K562 (cell line): Measurements from ENCODE around the gene MED15. TPM values are rescaled to one million over a fixed set of nuclear protein-coding genes. Genes with fewer than 3 reads are reported as not detected.

ENCODE experiments used
- ATAC-seq: fragments of 200-7000 bp; cut with Tn5 transposase; 3 replicates; pipeline ENCODE4 v1.9.1; 2020; ENCODE audit warnings: moderate library complexity
- BruUV-seq: library from RNA; stranded (reverse); fragments of 400-500 nt; replicated peaks from 2 replicates; lab custom pipeline; 2021; lab: Mats Ljungman, UMichigan
- CTCF ChIA-PET: fragments of 300-600 bp; formaldehyde crosslinking; extraction: SDS; loops from one replicate; lab custom pipeline; 2021; ENCODE audit warnings: low intra/inter-chr PET ratio; lab: Yijun Ruan, JAX
- POLR2A ChIA-PET: fragments of 300-600, 350-650 bp; sonication (Branson Sonifier 250); formaldehyde crosslinking; extraction: SDS; loops from one replicate; lab custom pipeline; 2021; ENCODE audit warnings: antibody characterized with exemption, inconsistent platforms; lab: Yijun Ruan, JAX
- DNase-seq, 4 experiments: peaks; one replicate each; pipeline versions ENCODE4 v3.0.0 to v3.0.0-alpha.2; 2011 to 2018; ENCODE audit warnings: low spot score in 3 of 4, mixed read lengths in 3 of 4; ENCODE audit errors: extremely low read depth in 1 of 4
- FAIRE-seq: peaks from 2 replicates; lab custom pipeline; 2011; peaks lifted over from hg19 to GRCh38; lab: Jason Lieb, UNC
- H2AFZ ChIP-seq: 2 replicates; pipeline ENCODE4 v1.6.0; 2011; ENCODE audit warnings: low read depth, low read length, control low read depth, inconsistent platforms
- H3K27ac ChIP-seq: fragments of 200-600 bp; 3 replicates; pipeline ENCODE4 v1.8.0; 2011; ENCODE audit warnings: low read depth, mild to moderate bottlenecking, control low read depth, inconsistent platforms, low read length, moderate library complexity, mixed read lengths; ENCODE audit errors: extremely low read depth
- H3K27me3 ChIP-seq, 2 experiments: fragments of 300-600 bp in 1 of 2; 2 replicates in 1 of 2; 3 replicates in 1 of 2; pipeline versions ENCODE4 v1.6.0 to v1.8.0; 2011; ENCODE audit warnings: inconsistent platforms in 2 of 2, low read length in 2 of 2, mild to moderate bottlenecking in 1 of 2, mixed read lengths in 1 of 2, moderate library complexity in 1 of 2; ENCODE audit not compliant: control insufficient read depth in 2 of 2, insufficient read depth in 2 of 2
- H3K36me3 ChIP-seq: fragments of 300-600 bp; 3 replicates; pipeline ENCODE4 v1.8.0; 2011; ENCODE audit warnings: mild to moderate bottlenecking, low read length, inconsistent platforms; ENCODE audit not compliant: control insufficient read depth, insufficient read depth
- H3K4me1 ChIP-seq, 2 experiments: fragments of 200-600 bp in 1 of 2; replicated peaks in 1 of 2; 2 replicates in 1 of 2; 3 replicates in 1 of 2; pipeline versions ENCODE4 v1.5.1 to v1.8.0; 2011; ENCODE audit warnings: inconsistent platforms in 2 of 2, low read length in 2 of 2, mild to moderate bottlenecking in 1 of 2, mixed read lengths in 1 of 2, moderate library complexity in 1 of 2; ENCODE audit not compliant: control insufficient read depth in 2 of 2, insufficient read depth in 2 of 2
- H3K4me2 ChIP-seq: 2 replicates; pipeline ENCODE4 v1.6.1; 2011; ENCODE audit warnings: low read length, control low read depth, inconsistent platforms, mixed read lengths; ENCODE audit not compliant: insufficient read depth
- H3K4me3 ChIP-seq: fragments of 200-600 bp; sonication (generic), shearing (Covaris generic); 2 replicates; pipeline ENCODE4 v1.5.1; 2016; ENCODE audit warnings: control low read depth, inconsistent platforms
- H3K79me2 ChIP-seq: fragments of 200-600 bp; 3 replicates; pipeline ENCODE4 v1.8.0; 2011; ENCODE audit warnings: low read length, inconsistent platforms; ENCODE audit not compliant: control insufficient read depth, insufficient read depth
- H3K9ac ChIP-seq, 2 experiments: 2 replicates each; pipeline versions ENCODE4 v1.6.0 to v1.6.1; 2011; ENCODE audit warnings: low read depth in 2 of 2, low read length in 2 of 2, control low read depth in 1 of 2, inconsistent platforms in 1 of 2, mild to moderate bottlenecking in 1 of 2, mixed read lengths in 1 of 2; ENCODE audit not compliant: insufficient read depth in 1 of 2
- H3K9me1 ChIP-seq: one replicate; pipeline ENCODE4 v1.6.0; 2011; ENCODE audit warnings: inconsistent platforms, mild to moderate bottlenecking, low read length, moderate library complexity; ENCODE audit not compliant: control insufficient read depth, insufficient read depth
- H3K9me3 ChIP-seq: replicated peaks from 2 replicates; pipeline ENCODE4 v1.5.1; 2011; ENCODE audit warnings: low read depth, low read length, inconsistent platforms; ENCODE audit not compliant: control insufficient read depth, insufficient read depth
- H4K20me1 ChIP-seq: replicated peaks from 2 replicates; pipeline ENCODE4 v1.6.1; 2011; ENCODE audit warnings: low read length, inconsistent platforms, mixed read lengths; ENCODE audit not compliant: control insufficient read depth, insufficient read depth
- ARID4B ChIP-seq: sonication (generic); formaldehyde crosslinking; IDR thresholded peaks from 2 replicates; pipeline ENCODE4 v1.8.0; 2022; ENCODE audit warnings: mild to moderate bottlenecking, missing genetic modification reagents
- ATF1 ChIP-seq, 2 experiments: fragments of 450-650 bp in 1 of 2; IDR thresholded peaks; 2 replicates each; pipeline ENCODE4 v1.6.1; 2016; ENCODE audit warnings: missing compliant biosample characterization in 1 of 2, missing genetic modification characterization in 1 of 2
- ATF2 ChIP-seq: sonication (generic); formaldehyde crosslinking; IDR thresholded peaks from 2 replicates; pipeline ENCODE4 v1.8.1; 2022; ENCODE audit warnings: missing genetic modification reagents
- COPS2 ChIP-seq: fragments of 450-650 bp; conservative IDR thresholded peaks from 2 replicates; pipeline ENCODE4 v1.6.1; 2016; ENCODE audit warnings: mild to moderate bottlenecking, moderate library complexity
- FOXA3 ChIP-seq, 2 experiments: fragments of 450-650 bp in 1 of 2; sonication (generic) in 1 of 2; formaldehyde crosslinking; IDR thresholded peaks in 1 of 2; conservative IDR thresholded peaks in 1 of 2; 2 replicates each; pipeline versions ENCODE4 v1.4.0 to v1.8.0; 2020 to 2022; ENCODE audit warnings: mild to moderate bottlenecking in 2 of 2, missing genetic modification reagents in 1 of 2
- NR3C1 ChIP-seq: sonication (generic); formaldehyde crosslinking; IDR thresholded peaks from 2 replicates; pipeline ENCODE4 v1.8.1; 2022; ENCODE audit warnings: missing genetic modification reagents
- POLR2B ChIP-seq: fragments of 450-650 bp; IDR thresholded peaks from 2 replicates; pipeline ENCODE4 v1.6.1; 2018; ENCODE audit warnings: low read depth; ENCODE audit not compliant: partially characterized antibody
- POLR2G ChIP-seq: fragments of 200-400 bp; formaldehyde crosslinking; IDR thresholded peaks from 2 replicates; pipeline ENCODE4 v1.6.1; 2017; ENCODE audit warnings: low read depth, mild to moderate bottlenecking, antibody characterized with exemption, low read length, moderate library complexity
- RAD51 ChIP-seq: fragments of 450-650 bp; IDR thresholded peaks from 2 replicates; pipeline ENCODE4 v1.7.1; 2016; ENCODE audit warnings: low read depth, mild to moderate bottlenecking, borderline replicate concordance
- RBM15 ChIP-seq: fragments of 200-400 bp; formaldehyde crosslinking; IDR thresholded peaks from 2 replicates; pipeline ENCODE4 v1.6.1; 2018; ENCODE audit warnings: mild to moderate bottlenecking, low read length, moderate library complexity; ENCODE audit not compliant: insufficient read depth
- SUPT5H ChIP-seq: fragments of 450-650 bp; IDR thresholded peaks from 2 replicates; pipeline ENCODE4 v1.6.1; 2016
- YY1 ChIP-seq, 3 experiments: IDR thresholded peaks; 2 replicates each; pipeline ENCODE4 v1.6.1; 2011; ENCODE audit warnings: low read length in 2 of 3, mild to moderate bottlenecking in 2 of 3, moderate library complexity in 2 of 3, borderline replicate concordance in 1 of 3, control low read depth in 1 of 3, low read depth in 1 of 3; ENCODE audit not compliant: insufficient read depth in 3 of 3, insufficient replicate concordance in 2 of 3, control insufficient read depth in 1 of 3, insufficient read length in 1 of 3; ENCODE audit errors: extremely low read depth in 1 of 3
- ZKSCAN8 ChIP-seq: fragments of 200-800 bp; sonication (Bioruptor generic); IDR thresholded peaks from 2 replicates; pipeline ENCODE4 v1.6.1; 2016; ENCODE audit warnings: missing genetic modification characterization, missing compliant biosample characterization
- ZNF436 ChIP-seq: fragments of 250-450, 450-650 bp; sonication (Bioruptor Pico); formaldehyde crosslinking; IDR thresholded peaks from 2 replicates; pipeline ENCODE4 v1.7.0; 2020; ENCODE audit warnings: mild to moderate bottlenecking
- WGBS: fragments of 100-300 bp; shearing (Covaris generic); methylation state at CpG from one replicate; pipeline ENCODE4 v1.1.6; 2016; ENCODE audit warnings: low coverage, mixed read lengths; ENCODE audit not compliant: insufficient coverage; ENCODE audit errors: missing lambda C conversion rate; 5-methylcytosine and 5-hydroxymethylcytosine counted together
- in situ Hi-C: fragments of 300-500 bp; cut with MboI; formaldehyde crosslinking; loops from 4 replicates; pipeline ENCODE4 v1.15.0; 2018; ENCODE audit warnings: inconsistent platforms, mixed read lengths
- intact Hi-C: fragments of 100-400 bp; cut with micrococcal nuclease; formaldehyde crosslinking; loops from 2 replicates; pipeline ENCODE4 v1.14.2; 2022
- polyA plus RNA-seq, 8 experiments: library from polyadenylated mRNA; depleted of rRNA in 4 of 8; stranded (reverse) in 5 of 8; unstranded in 3 of 8; fragments of >200 nt; fragmentation: Nextera tagmentation in 2 of 8; fragmentation: Illumina TruSeq in 1 of 8; extraction: Ambion mirVana in 2 of 8; extraction: Trizol in 1 of 8; gene quantifications; 2 replicates each; pipeline versions ENCODE4 v1.2.1 to v1.2.3, GENCODE V29; 2011 to 2014; ENCODE audit warnings: inconsistent platforms in 1 of 8, missing spikeins in 1 of 8
- total RNA-seq, 7 experiments: library from RNA; depleted of rRNA in 6 of 7; stranded (reverse); fragments of >200 nt in 6 of 7; fragmentation: Illumina TruSeq in 2 of 7; extraction: Trizol in 2 of 7; gene quantifications; 2 replicates each; pipeline versions ENCODE4 v1.2.1 to v1.2.3, GENCODE V29; 2011 to 2021; ENCODE audit warnings: low replicate concordance in 1 of 7

MED15 gene
- total and polyA plus RNA-seq, 9 of the 15 experiments (the other 6 are each of a cell fraction or from before 2014, with no cell fraction given): 4.0 to 271 (median 60.1) TPM

GRCh38 chr22:20533095-20533878, 25.9 kb downstream of the MED15 start:
- Histone ChIP-seq H3K9me3 (no peaks in the 10 kb centered on the region), H4K20me1 (peaks cover 73% of the 10 kb centered on the region), H3K4me2 (no peak overlapping the region), H3K4me3 (no peak overlapping the region), H3K36me3 (peaks cover 80% of the 10 kb centered on the region), H3K27me3 (no peaks in the 10 kb centered on the region), H3K4me1 (peaks cover 0 to 47% of the 10 kb centered on the region in 2 experiments; a peak in 2 of 5 replicates), H3K9ac (peak overlapping the region in 1 of 2 experiments; percentile 65; a peak in 2 of 4 replicates), H3K9me1 (peaks cover 31% of the 10 kb centered on the region), H3K79me2 (peaks cover 90% of the 10 kb centered on the region), H2AFZ (no peak overlapping the region), H3K27ac (no peak overlapping the region)
- CTCF ChIA-PET: interaction anchor here (0.7 kb wide), 1 partner anchor 140 kb away, joined by 3 read pairs; no protein-coding TSS in a partner anchor
- in situ Hi-C loops: no loop called here
- peak; percentile 8; the same call in 2 of the 3 replicates for ATAC-seq
- WGBS: 88% methylated on average over 11 of the region's 11 CpGs
- intact Hi-C loops: no loop called here
- FAIRE-seq: no peak
- DNase-seq: no peak
- POLR2A ChIA-PET: interaction anchor here (0.6 to 68.9 kb wide), 7 partner anchors 13 to 168 kb away, joined by 3 to 1693 read pairs (median 4); partner anchors contain the start of gene MED15
- BruUV-seq: no TSS peak
- peak; percentile 69 for TF ChIP-seq ARID4B (CRISPR knock-in tag)
- peak in 1 of 2 experiments; percentile 63; a peak in 1 of 4 replicates for TF ChIP-seq FOXA3 (CRISPR knock-in tag; conservative IDR thresholded peaks at IDR 0.05 in 1 of 2, IDR thresholded peaks at IDR 0.05 in 1 of 2)
- 0 out of 2 replicates have a peak, but pooled peaks have one; percentile 38 for TF ChIP-seq ATF2 (CRISPR knock-in tag)
- TF ChIP-seq ZKSCAN8 (CRISPR knock-in tag): no peak
- peak in 1 of 3 experiments; percentile 24 for TF ChIP-seq YY1 (IDR thresholded peaks at IDR 0.05; ENCODE audit: borderline replicate concordance in 1 of 3, control insufficient read depth in 1 of 3, extremely low read depth in 1 of 3, insufficient read depth in 3 of 3, insufficient read length in 1 of 3, insufficient replicate concordance in 2 of 3, low read depth in 1 of 3, low read length in 2 of 3)
- no peak for TF ChIP-seq SUPT5H
- no peak for TF ChIP-seq ZNF436 (CRISPR knock-in tag)
- peak; percentile 12 for TF ChIP-seq POLR2B
- TF ChIP-seq COPS2: no peak
- TF ChIP-seq RAD51: no peak
- peak; percentile 50; the same call in 1 of the 2 replicates for TF ChIP-seq POLR2G
- TF ChIP-seq ATF1 (CRISPR knock-in tag; IDR thresholded peaks at IDR 0.05): 0 out of 2 replicates have a peak, but pooled peaks have one; percentile 1
- TF ChIP-seq ATF1 (tag; IDR thresholded peaks at IDR 0.05): no peak
- no peak for TF ChIP-seq RBM15
- 0 out of 2 replicates have a peak, but pooled peaks have one; percentile 46 for TF ChIP-seq NR3C1 (CRISPR knock-in tag)
